GM12892 (cell line): Measurements from ENCODE around the gene NDUFA3. TPM values are rescaled to one million over a fixed set of nuclear protein-coding genes. Genes with fewer than 3 reads are reported as not detected.
"Not testable (repeated sequence)": the region's sequence is repeated elsewhere in the genome, so short reads cannot be mapped to it uniquely, and the experiment has no call there.

Experiments
- DNase-seq: peaks from one replicate; pipeline ENCODE4 v3.0.0; 2011; ENCODE audit not compliant: insufficient read length
- FAIRE-seq: peaks from 2 replicates; lab custom pipeline; 2011; peaks lifted over from hg19 to GRCh38; lab: Jason Lieb, UNC
- POLR2A ChIP-seq: IDR thresholded peaks from 2 replicates; pipeline ENCODE4 v1.6.1; 2011; ENCODE audit warnings: low read depth, low read length, control low read depth
- POLR2AphosphoS5 ChIP-seq: IDR thresholded peaks from 2 replicates; pipeline ENCODE4 v1.6.1; 2011; ENCODE audit warnings: low read depth, low read length, control low read depth
- TAF1 ChIP-seq: IDR thresholded peaks from 2 replicates; pipeline ENCODE4 v1.6.1; 2011; ENCODE audit warnings: low read depth, mild to moderate bottlenecking, control low read depth, low read length, borderline replicate concordance
- polyA plus RNA-seq: library from polyadenylated mRNA; unstranded; fragments of >200 nt; gene quantifications from one replicate; pipeline ENCODE4 v1.2.1, GENCODE V29; 2012; ENCODE audit warnings: missing spikeins, inconsistent platforms; ENCODE audit not compliant: missing spikeins

The NDUFA3 gene
- polyA plus RNA-seq = 132 TPM

DNA sequence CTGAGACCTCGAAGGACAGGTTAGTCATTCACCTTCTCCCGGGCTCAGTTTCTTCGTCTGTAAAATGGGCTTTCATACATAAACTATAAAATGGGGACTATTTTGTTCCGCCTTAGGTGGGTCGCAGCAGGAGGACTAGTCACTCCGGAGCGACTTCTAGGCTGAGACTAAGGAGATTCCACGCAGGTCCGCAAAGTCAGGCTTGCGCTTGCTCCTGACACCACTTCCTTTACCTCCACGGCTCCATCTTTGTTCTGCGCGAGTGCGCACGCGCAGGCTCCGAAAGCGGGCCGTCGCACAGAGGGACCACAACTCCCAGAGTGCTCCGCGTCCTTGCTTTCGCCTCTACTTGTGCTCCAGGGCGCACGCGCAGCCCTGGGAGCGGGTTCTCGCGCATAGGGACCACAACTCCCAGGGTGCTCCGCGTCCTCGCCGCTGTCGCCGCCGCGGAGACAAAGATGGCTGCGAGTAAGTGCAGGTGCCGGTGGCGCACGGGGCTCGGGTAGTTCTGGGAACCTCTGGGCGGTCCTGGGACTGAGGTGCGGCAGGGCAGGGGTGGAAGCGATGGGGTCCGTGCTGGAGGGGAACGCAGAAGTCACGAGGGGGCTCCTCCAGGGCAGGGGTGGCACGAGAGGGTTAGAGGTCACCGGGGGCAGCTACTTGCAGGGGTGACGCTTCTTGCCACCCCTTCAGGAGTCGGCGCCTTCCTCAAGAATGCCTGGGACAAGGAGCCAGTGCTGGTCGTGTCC lies at the start of gene NDUFA3:
Gene NDUFA3 (plus strand): TSS at position 435 of the 749 bp plus-strand sequence. CDS start 24 bp downstream, at position 459.
- peak; percentile 63 for TF ChIP-seq TAF1
- peak; percentile 81 for TF ChIP-seq POLR2AphosphoS5
- peak; percentile 89 for TF ChIP-seq POLR2A
- FAIRE-seq (peak; percentile 100), DNase-seq (peak; percentile 100)

DNA sequence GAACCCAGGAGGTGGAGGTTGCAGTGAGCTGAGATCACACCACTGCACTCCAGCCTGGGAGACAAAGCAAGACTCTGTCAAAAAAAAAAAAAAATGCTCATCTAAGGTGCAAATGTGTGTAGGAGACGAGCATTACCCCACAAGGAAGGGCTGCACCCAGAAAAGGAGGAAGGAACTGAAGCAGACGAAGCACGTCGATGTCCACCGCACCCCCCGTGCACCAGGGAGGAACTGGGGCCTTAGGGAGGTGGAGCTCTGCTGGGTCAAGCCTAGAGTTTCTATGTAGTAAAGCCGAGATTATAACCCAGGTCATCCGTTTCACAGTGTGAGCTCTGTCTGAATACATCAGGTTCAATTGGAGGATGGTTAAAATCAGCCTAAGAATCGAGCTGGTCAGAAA lies 40.0 kb upstream of the NDUFA3 start:
- no peak for TF ChIP-seq TAF1
- no peak for TF ChIP-seq POLR2A
- no peak for TF ChIP-seq POLR2AphosphoS5

DNA sequence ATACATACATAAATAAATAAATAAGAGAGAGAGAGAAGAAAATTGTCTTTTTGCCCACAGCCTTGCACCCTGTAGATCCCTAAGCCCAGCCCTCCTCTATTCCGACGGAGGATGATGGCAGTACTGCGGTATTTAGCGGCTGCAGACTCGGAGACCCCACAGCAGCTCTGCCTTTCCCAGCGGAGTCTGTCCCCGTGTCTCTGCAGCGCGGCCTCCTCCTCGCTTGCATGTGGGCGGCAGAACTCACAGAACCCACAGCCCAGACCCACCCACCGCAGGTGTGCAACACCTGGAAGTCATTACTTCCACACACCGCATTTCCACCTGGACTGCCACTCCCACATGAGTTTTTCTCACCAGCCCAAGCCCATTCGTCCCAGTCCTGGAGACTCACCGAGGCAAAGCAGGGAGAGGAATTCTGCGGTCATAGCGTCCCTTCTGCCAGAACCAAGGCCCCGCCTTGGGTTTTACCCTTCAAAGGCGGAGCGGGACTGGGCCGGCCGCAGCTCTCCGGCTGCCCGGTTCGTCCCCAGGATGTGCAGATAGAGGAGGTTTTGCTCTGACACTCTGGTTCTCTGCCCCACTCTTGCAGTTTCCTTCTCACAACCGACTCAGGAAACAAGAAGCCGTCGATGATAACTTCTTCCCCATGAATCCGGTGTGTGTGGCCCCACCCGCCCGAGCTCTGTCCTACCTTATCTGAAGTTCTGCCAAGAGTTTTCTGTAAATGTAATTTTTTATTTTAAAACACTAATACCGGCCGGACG lies 39.1 kb upstream of the NDUFA3 start, which contains the start of gene VSTM1:
Gene VSTM1 (minus strand): TSS at position 548 of the 767 bp plus-strand sequence. CDS start 120 bp downstream, at position 428.
- FAIRE-seq = no peak

More for the DNA sequence above, 40.0 kb upstream of the NDUFA3 start:
- FAIRE-seq (no peak), DNase-seq (no peak)

DNA sequence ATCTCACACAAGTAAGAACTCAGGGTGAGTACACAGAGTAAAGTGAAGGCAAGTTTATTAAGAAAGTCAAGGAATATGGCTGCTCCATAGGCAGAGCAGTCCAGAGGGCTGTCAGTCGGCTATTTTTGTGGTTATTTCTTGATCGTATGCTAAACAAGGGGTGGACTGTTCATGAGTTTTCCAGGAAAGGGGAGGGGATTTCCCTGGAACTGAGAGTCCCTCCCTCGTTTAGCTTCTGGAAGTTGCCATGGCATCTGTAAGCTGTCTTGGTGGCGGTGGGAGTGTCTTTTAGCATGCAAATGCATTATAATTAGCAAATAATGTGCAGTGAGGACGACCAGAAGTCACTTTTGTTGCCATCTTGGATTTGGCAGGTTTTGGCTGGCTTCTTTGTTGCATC lies 33.2 kb upstream of the NDUFA3 start:
- FAIRE-seq (no peak), DNase-seq (no peak)
- TF ChIP-seq TAF1 (no peak), POLR2A (no peak), POLR2AphosphoS5 (no peak)

More for the DNA sequence above, 39.1 kb upstream of the NDUFA3 start, which contains the start of gene VSTM1:
- DNase-seq = no peak
- TF ChIP-seq POLR2AphosphoS5 = no peak
- TF ChIP-seq POLR2A = no peak
- no peak for TF ChIP-seq TAF1

DNA sequence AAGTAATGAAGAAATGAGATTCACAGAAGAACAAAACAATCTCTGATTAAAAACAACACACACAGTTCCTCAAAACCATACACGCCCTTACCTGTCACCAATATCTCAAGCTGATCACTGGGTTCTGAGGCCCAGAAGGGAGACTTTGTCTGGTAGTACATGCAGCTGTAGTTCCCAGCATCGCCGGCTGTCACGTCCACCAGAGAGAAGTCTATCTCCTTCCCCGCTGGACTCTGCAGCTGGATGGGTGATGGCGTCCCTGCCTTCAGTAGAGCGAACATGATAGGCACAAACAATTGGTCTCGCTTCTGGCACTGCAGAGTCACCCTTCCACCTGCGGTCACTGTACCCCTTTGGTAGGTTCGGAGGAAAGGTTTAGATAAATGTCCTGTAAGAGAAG lies 28.8 kb upstream of the NDUFA3 start:
- FAIRE-seq = no peak
- no peak for DNase-seq
- TF ChIP-seq POLR2AphosphoS5 = no peak
- no peak for TF ChIP-seq TAF1
- no peak for TF ChIP-seq POLR2A

DNA sequence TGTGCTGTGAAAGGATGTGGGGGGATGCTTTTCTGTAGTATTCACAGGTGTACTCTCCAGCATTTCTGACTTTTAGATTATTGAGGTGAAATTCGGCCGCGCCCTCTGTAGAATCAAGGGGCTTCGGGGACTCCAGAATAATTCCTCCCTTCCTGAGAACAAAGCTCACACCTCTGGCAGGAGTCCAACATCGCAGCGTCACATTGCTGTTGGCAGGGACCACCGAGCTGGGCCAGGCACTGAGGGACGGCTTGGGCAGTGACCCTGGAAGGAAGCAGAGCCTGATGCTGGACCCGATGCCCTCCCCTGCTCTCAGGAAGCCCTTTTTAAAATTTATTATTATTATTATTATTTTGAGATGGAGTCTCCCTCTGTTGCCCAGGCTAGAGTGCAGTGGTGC lies 27.8 kb upstream of the NDUFA3 start:
- TF ChIP-seq POLR2A = no peak
- TF ChIP-seq POLR2AphosphoS5 = no peak
- no peak for FAIRE-seq

DNA sequence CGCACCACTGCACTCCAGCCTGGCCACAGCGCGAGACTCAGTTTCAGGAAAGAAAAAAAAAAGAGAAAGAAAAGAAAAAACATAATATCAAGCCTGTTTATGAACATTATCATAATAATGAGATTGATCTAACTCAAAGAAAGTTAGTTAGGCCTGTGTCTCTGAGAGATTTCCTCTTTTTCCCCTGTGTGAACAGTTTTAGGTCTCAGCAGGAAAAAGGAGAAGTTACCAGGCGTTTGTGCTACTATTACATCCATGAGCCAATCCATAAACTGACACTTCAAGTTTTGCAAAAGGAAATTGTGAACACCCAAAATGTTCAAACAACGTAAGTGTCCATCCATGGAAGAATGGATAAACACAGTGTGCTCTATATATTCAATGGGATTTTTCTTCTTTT lies 25.3 kb upstream of the NDUFA3 start:
- TF ChIP-seq POLR2AphosphoS5 = no peak
- no peak for TF ChIP-seq POLR2A
- TF ChIP-seq TAF1 = no peak
- no peak for DNase-seq
- no peak for FAIRE-seq

More for the DNA sequence above, 27.8 kb upstream of the NDUFA3 start:
- no peak for DNase-seq

DNA sequence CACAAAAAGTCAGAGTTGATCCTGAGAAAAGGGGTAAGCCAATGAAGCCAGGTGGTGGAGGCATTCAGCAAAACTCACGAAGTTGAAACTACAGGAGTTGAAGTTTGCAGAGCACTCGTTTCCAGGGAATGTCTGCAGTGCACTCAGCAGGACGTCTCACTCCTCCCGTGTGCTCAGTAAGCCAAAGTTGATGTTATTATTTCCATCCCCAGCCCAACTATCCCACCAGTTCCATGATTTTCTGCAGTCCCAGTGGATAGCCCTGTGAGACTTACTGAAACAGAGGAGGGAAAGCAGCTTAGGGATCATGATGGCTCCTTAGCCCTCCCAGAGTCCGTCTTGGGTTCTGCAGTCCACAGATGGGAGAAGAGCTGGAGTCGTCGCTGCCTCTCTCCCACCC lies 21.6 kb upstream of the NDUFA3 start, which contains the start of gene TARM1:
Gene TARM1 (minus strand): TSS at position 334 of the 400 bp plus-strand sequence. CDS start 25 bp downstream, at position 309.
- DNase-seq (no peak), FAIRE-seq (no peak)
- TF ChIP-seq TAF1 (no peak), POLR2AphosphoS5 (no peak), POLR2A (no peak)

DNA sequence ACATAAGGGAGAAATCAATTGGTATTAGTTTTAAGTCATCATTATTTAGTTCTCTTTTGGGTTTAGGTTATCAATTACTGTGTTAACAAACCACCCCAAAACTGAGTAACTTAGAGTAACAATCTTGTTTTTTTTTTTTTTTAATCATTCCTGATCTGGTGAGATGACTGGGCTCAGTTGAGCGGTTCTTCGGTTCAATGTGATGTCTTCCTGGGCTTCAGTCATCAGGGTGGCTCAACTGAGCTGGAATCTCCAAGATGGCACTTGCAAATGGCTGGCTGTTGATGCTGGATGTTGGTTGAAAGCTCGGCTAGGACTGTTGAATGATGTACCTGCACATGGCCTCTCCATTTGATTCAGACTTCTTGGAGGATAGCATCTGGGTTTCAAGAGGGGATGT lies 18.2 kb upstream of the NDUFA3 start:
- DNase-seq (no peak), FAIRE-seq (no peak)
- no peak for TF ChIP-seq TAF1
- no peak for TF ChIP-seq POLR2AphosphoS5
- TF ChIP-seq POLR2A = no peak

DNA sequence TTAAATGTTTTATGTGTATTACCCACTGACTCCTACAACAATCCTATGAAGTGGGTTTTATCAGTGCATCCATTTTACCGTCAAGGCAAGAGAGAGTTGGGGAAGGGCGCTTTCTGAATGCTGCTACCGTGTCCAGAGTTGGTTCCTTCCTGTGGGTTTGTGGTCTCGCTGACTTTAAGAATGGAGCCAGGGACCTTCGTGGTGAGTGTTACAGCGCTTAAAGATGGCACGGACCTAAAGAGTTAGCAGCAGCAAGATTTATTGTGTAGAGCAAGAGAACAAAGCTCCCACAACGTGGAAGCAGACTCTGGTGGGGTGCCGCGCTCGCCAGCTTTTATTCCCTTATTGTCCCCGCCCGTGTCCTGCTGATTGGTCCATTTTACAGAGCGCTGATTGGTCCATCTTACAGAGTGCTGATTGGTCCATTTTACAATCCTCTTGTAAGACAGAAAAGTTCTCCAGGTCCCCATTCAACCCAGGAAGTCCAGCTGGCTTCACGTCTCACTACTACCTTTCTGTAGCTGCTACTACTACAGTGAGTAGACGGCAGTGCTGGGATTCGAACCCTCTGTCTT lies 8.1 kb upstream of the NDUFA3 start:
- FAIRE-seq = no peak
- no peak for TF ChIP-seq POLR2AphosphoS5
- TF ChIP-seq POLR2A = no peak
- TF ChIP-seq TAF1 = no peak
- no peak for DNase-seq

DNA sequence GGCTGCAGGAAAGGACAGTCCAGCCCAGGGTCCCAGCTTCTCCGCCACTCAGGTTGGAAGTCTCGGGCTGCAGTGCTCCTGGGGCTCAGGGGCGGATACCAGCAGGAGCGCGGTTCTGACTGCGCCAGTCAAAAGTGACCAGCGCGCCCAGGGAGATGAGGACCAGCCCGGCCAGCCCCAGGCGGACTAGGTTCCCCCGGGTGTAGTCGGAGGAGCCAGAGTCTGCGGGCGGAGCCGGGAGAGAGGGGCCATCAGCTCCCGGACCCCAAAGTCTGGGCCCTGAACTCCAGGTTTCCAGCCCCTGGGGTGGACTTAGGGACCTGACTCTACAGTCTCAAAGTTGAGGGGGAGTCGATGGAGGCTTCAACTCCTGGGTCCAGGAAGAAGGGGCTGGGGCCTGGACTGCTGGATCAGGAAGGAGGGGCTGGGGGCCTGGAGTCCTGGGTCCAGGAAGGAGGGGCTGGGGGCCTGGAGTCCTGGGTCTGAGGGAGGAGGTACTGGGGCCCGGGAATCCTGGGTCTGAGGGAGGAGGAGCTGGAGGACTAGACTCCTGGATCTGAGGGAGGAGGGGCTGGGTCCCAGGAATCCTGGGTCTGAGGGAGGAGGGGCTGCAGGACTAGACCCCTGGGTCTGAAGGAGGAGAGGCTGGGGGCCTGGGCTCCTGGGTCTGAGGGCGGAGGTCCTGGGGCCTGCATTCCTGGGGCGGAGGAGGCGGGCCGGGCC lies 7.4 kb upstream of the NDUFA3 start:
- no peak for DNase-seq
- no peak for FAIRE-seq
- TF ChIP-seq TAF1 (no peak), POLR2AphosphoS5 (no peak), POLR2A (no peak)

DNA sequence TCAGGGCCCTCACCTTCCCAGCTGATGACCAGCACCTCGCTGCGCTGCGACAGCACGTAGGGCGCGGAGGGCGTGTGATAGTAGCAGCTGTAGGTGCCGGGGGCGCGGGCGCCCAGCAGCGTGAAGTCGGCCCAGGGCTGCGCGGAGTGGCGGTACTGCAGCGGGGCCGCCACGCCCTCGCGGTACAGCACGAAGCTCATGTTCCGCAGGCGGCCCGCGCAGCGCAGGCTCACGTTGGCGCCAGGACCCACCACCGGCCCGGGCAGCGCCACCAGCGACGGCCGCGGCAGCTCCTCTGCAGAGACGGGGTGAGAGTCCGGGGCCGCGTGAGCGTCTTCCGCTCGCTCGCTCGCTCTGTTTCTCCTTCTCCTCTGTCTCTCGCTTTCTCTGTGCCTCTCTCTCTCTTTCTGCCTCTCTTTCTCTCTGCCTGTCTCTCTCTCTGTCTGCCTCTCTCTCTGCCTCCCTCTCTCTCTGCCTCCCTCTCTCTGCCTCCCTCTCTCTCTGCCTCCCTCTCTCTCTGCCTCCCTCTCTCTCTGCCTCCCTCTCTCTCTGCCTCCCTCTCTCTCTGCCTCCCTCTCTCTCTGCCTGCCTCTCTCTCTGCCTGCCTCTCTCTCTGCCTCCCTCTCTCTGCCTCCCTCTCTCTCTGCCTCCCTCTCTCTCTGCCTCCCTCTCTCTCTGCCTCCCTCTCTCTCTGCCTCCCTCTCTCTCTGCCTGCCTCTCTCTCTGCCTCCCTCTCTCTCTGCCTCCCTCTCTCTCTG lies 6.6 kb upstream of the NDUFA3 start:
- not testable (repeated sequence) for FAIRE-seq, DNase-seq
